B cell (primary cell): ENCODE measurements around the gene ZNF564. TPM values are rescaled to one million over a fixed set of nuclear protein-coding genes. Genes with fewer than 3 reads are reported as not detected.

Source experiments
- ATAC-seq: fragments of 200-7000 bp; cut with Tn5 transposase; one replicate; pipeline ENCODE4 v1.10.0; 2021; ENCODE audit warnings: low read depth, mild to moderate bottlenecking, moderate number of reproducible peaks, moderate library complexity
- CTCF ChIA-PET: fragments of 350-600 bp; sonication (Branson Sonifier 250); formaldehyde crosslinking; loops from one replicate; lab custom pipeline; 2021; ENCODE audit warnings: antibody characterized with exemption, inconsistent platforms; lab: Charles Lee
- POLR2A ChIA-PET: fragments of 350-600 bp; sonication (Branson Sonifier 250); formaldehyde crosslinking; loops from one replicate; lab custom pipeline; 2021; ENCODE audit warnings: antibody characterized with exemption; lab: Charles Lee
- DNase-seq: peaks from one replicate; pipeline ENCODE4 v3.0.0; 2013
- H2AFZ ChIP-seq: 2 replicates; pipeline ENCODE4 v1.6.1; 2012; ENCODE audit warnings: mild to moderate bottlenecking, low read depth, low read length; ENCODE audit not compliant: insufficient read depth, poor library complexity, severe bottlenecking
- H3K27ac ChIP-seq, 2 donors: 1 replicate in 1 of 2; 2 replicates in 1 of 2; pipeline ENCODE4 v1.5.1; 2012 to 2013; ENCODE audit warnings: low read length in 2 of 2, mild to moderate bottlenecking in 2 of 2, moderate library complexity in 1 of 2
- H3K27me3 ChIP-seq, 4 experiments: fragments of 200-600 bp in 1 of 4; sonication (generic) in 1 of 4; replicated peaks in 1 of 4; 1 replicate in 2 of 4; 2 replicates in 2 of 4; pipeline versions ENCODE4 v1.6.1 to v1.7.0; 2013 to 2016; ENCODE audit warnings: low read length in 3 of 4, mild to moderate bottlenecking in 2 of 4, mixed read lengths in 1 of 4, moderate library complexity in 1 of 4; ENCODE audit not compliant: insufficient read depth in 4 of 4, control insufficient read depth in 3 of 4; ENCODE audit errors: control extremely low read depth in 1 of 4
- H3K36me3 ChIP-seq, 2 experiments: replicated peaks in 1 of 2; 1 replicate in 1 of 2; 2 replicates in 1 of 2; pipeline versions ENCODE4 v1.6.1 to v1.7.1; 2013; ENCODE audit warnings: low read length in 1 of 2; ENCODE audit not compliant: insufficient read depth in 2 of 2, control insufficient read depth in 1 of 2; ENCODE audit errors: control extremely low read depth in 1 of 2, extremely low read depth in 1 of 2
- H3K4me1 ChIP-seq, 2 donors: fragments of 200-600 bp in 1 of 2; sonication (generic) in 1 of 2; 1 replicate in 1 of 2; 2 replicates in 1 of 2; pipeline versions ENCODE4 v1.5.1 to v1.6.1; 2013 to 2017; ENCODE audit warnings: low read length in 2 of 2; ENCODE audit not compliant: control insufficient read depth in 2 of 2, insufficient read depth in 2 of 2
- H3K4me2 ChIP-seq: replicated peaks from 2 replicates; pipeline ENCODE3; 2012; ENCODE audit warnings: mild to moderate bottlenecking, low read depth, low read length; ENCODE audit not compliant: poor library complexity, severe bottlenecking
- H3K4me3 ChIP-seq, 5 experiments: fragments of 200-600 bp in 1 of 5; sonication (generic) in 1 of 5; 1 replicate in 3 of 5; 2 replicates in 2 of 5; pipeline versions ENCODE4 v1.5.1 to v1.7.0; 2011 to 2016; ENCODE audit warnings: low read length in 4 of 5, mild to moderate bottlenecking in 4 of 5, low read depth in 2 of 5, control low read depth in 1 of 5, moderate library complexity in 1 of 5; ENCODE audit not compliant: insufficient read depth in 1 of 5; ENCODE audit errors: control extremely low read depth in 1 of 5, extremely low read depth in 1 of 5
- H3K79me2 ChIP-seq: fragments of 200-600 bp; sonication (generic); one replicate; pipeline ENCODE4 v1.6.0; 2016; ENCODE audit warnings: low read length; ENCODE audit not compliant: control insufficient read depth, insufficient read depth
- H3K9ac ChIP-seq: fragments of 200-600 bp; sonication (generic); 2 replicates; pipeline ENCODE4 v1.6.1; 2017; ENCODE audit warnings: mild to moderate bottlenecking, low read length, moderate library complexity
- H3K9me3 ChIP-seq, 3 donors: one replicate each; pipeline versions ENCODE4 v1.6.1 to v1.7.1; 2013; ENCODE audit warnings: low read length in 2 of 3; ENCODE audit not compliant: control insufficient read depth in 2 of 3, insufficient read depth in 1 of 3; ENCODE audit errors: control extremely low read depth in 1 of 3
- H4K20me1 ChIP-seq: 2 replicates; pipeline ENCODE4 v1.6.0; 2012; ENCODE audit warnings: mild to moderate bottlenecking, low read length; ENCODE audit not compliant: insufficient read depth, control insufficient read depth, poor library complexity, severe bottlenecking
- H3K27ac Mint-ChIP-seq: one replicate; pipeline ENCODE4 v1.8.0; 2021; ENCODE audit warnings: mixed read lengths
- H3K27me3 Mint-ChIP-seq: one replicate; pipeline ENCODE4 v1.8.0; 2021; ENCODE audit warnings: mixed read lengths
- H3K4me1 Mint-ChIP-seq: one replicate; pipeline ENCODE4 v1.8.0; 2021; ENCODE audit warnings: mixed read lengths
- H3K4me3 Mint-ChIP-seq: one replicate; pipeline ENCODE4 v1.8.0; 2021; ENCODE audit warnings: mixed read lengths
- H3K9me3 Mint-ChIP-seq: one replicate; pipeline ENCODE4 v1.8.0; 2022; ENCODE audit warnings: mixed read lengths; ENCODE audit not compliant: insufficient read depth
- EZH2 ChIP-seq: IDR thresholded peaks from 2 replicates; pipeline ENCODE4 v1.6.1; 2012; ENCODE audit warnings: borderline replicate concordance, low read depth, mild to moderate bottlenecking, moderate library complexity, low read length; ENCODE audit not compliant: insufficient read depth, poor library complexity, severe bottlenecking
- WGBS: methylation state at CpG from one replicate; pipeline ENCODE4 v1.1.5; 2013; ENCODE audit warnings: missing lambda C conversion rate; ENCODE audit not compliant: insufficient coverage; 5-methylcytosine and 5-hydroxymethylcytosine counted together
- intact Hi-C: fragments of 100-400 bp; cut with micrococcal nuclease; formaldehyde crosslinking; loops from one replicate; pipeline ENCODE4 v1.10.0; 2022
- polyA plus RNA-seq: library from polyadenylated mRNA; depleted of rRNA; stranded (reverse); fragments of >200 nt; gene quantifications from 2 replicates; pipeline ENCODE4 v1.2.3, GENCODE V29; 2012
- total RNA-seq, 2 donors: library from RNA; stranded (reverse); fragments of 120-200 nt in 1 of 2; gene quantifications; 1 replicate in 1 of 2; 2 replicates in 1 of 2; pipeline versions ENCODE4 v1.2.3 to v1.2.4, GENCODE V29; 2013 to 2022
- TF ChIP-seq, protein P1 (sequence below): fragments of 200-600 bp; IDR thresholded peaks from one replicate; pipeline ENCODE4 v1.8.0; 2022; ENCODE audit warnings: antibody characterized with exemption, mild to moderate bottlenecking

The ZNF564 gene
- total and polyA plus RNA-seq, 2 donors (not counting 1 experiment from before 2014, with no cell fraction given) = 2.8 to 31.8 TPM

DNA sequence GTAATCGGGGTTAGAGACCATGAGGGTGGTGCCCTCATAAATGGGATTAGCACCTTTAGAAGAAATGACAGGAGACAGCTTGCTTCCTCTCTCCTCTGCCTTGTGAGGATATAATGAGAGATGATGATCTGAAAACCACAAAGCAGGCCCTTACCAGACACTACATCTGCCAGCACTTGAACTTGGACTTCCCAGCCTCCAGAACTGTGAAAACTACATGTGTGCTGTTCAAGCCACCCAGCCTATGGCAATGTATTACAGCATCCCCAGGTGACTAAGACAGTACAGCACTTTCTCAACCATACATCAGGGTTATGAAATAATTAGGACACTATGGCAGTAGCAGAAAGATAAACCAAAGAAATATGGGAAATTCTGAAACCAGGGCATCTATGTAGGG lies 7.4 kb downstream of the ZNF564 start:
- DNase-seq = no peak
- WGBS = no CpG with 5 or more reads among the region's 1 CpG
- Mint-ChIP-seq H3K27me3 (no peaks in the 10 kb centered on the region), H3K4me3 (no peak overlapping the region), H3K4me1 (peaks cover 39% of the 10 kb centered on the region), H3K9me3 (peaks cover 6% of the 10 kb centered on the region), H3K27ac (peak overlapping the region; percentile 76)
- ChIA-PET POLR2A (interaction anchor here (0.7 kb wide), 1 partner anchor 59 kb away, joined by 4 read pairs; no protein-coding TSS in a partner anchor), CTCF (interaction anchor here (1.1 kb wide), 1 partner anchor 20 kb away, joined by 3 read pairs; no protein-coding TSS in a partner anchor)
- intact Hi-C loops = no loop called here
- peak overlapping the region in 1 of 2 donors; percentile 40 for H3K27ac ChIP-seq
- H3K9ac ChIP-seq = no peak overlapping the region
- H3K36me3 ChIP-seq = peaks cover 10 to 23% of the 10 kb centered on the region in 2 experiments
- H3K4me2 ChIP-seq = no peak overlapping the region
- no peaks in the 10 kb centered on the region for H3K27me3 ChIP-seq
- peaks cover 93% of the 10 kb centered on the region for H3K79me2 ChIP-seq
- H3K4me1 ChIP-seq = peaks cover 0 to 4% of the 10 kb centered on the region in 2 donors
- H3K4me3 ChIP-seq = no peak overlapping the region
- ATAC-seq = no peak
- TF ChIP-seq, protein P1, sequence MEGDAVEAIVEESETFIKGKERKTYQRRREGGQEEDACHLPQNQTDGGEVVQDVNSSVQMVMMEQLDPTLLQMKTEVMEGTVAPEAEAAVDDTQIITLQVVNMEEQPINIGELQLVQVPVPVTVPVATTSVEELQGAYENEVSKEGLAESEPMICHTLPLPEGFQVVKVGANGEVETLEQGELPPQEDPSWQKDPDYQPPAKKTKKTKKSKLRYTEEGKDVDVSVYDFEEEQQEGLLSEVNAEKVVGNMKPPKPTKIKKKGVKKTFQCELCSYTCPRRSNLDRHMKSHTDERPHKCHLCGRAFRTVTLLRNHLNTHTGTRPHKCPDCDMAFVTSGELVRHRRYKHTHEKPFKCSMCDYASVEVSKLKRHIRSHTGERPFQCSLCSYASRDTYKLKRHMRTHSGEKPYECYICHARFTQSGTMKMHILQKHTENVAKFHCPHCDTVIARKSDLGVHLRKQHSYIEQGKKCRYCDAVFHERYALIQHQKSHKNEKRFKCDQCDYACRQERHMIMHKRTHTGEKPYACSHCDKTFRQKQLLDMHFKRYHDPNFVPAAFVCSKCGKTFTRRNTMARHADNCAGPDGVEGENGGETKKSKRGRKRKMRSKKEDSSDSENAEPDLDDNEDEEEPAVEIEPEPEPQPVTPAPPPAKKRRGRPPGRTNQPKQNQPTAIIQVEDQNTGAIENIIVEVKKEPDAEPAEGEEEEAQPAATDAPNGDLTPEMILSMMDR = no peak
- no peak for TF ChIP-seq EZH2
- no peak overlapping the region for H2AFZ ChIP-seq
- peaks cover 57% of the 10 kb centered on the region for H4K20me1 ChIP-seq
- H3K9me3 ChIP-seq = peaks cover 2 to 4% (median 3%) of the 10 kb centered on the region in 3 donors

DNA sequence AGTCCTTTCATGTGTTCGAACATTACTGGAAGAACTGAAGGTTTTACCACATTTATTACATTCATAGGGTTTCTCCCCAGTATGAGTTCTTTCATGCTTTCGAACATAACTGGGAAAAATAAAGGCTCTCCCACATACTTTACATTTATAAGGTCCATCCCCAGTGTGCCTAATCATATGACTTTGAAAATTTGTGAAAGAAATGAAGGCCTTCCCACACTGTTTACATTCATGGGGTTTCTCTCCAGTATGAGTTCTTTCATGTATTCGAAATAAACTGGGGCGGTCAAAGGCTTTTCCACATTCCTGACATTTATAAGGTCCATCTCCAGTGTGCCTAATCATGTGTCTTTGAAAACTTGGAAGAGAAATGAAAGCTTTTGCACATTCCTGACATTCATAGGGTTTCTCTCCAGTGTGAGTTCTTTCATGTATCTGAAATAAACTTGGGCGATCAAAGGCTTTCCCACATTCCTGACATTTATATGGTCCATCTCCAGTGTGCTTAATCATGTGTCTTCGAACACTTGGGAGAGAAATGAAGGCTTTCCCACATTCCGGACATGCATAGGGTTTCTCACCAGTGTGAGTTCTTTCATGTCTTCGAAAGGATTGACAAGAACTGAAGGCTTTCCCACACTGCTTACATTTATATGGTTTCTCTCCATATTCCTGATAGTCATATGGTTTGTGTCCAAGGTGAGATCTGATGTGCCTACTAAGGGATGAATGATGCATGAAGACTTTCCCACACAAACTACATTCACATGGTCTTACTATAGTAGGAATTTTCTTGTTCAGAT lies 24.0 kb downstream of the ZNF564 start:
- DNase-seq (peak; percentile 24), ATAC-seq (no peak)
- H2AFZ ChIP-seq = no peak overlapping the region
- peaks cover 74% of the 10 kb centered on the region for H3K79me2 ChIP-seq
- POLR2A ChIA-PET = no interaction called here
- H3K36me3 ChIP-seq = peaks cover 30 to 65% of the 10 kb centered on the region in 2 experiments
- H3K4me1 ChIP-seq = no peaks in the 10 kb centered on the region
- Mint-ChIP-seq H3K4me1 (no peaks in the 10 kb centered on the region), H3K27me3 (no peaks in the 10 kb centered on the region), H3K4me3 (no peak overlapping the region), H3K27ac (no peak overlapping the region), H3K9me3 (peaks cover 32% of the 10 kb centered on the region)
- peaks cover 7% of the 10 kb centered on the region for H4K20me1 ChIP-seq
- no peak overlapping the region for H3K27ac ChIP-seq
- no peak overlapping the region for H3K4me2 ChIP-seq
- CTCF ChIA-PET = interaction anchor here (0.6 kb wide), 1 partner anchor 668 kb away, joined by 3 read pairs; no protein-coding TSS in a partner anchor
- H3K9me3 ChIP-seq = peaks cover 42 to 92% (median 76%) of the 10 kb centered on the region in 3 donors
- no peaks in the 10 kb centered on the region for H3K27me3 ChIP-seq
- peak overlapping the region in 1 of 5 experiments; percentile 25 for H3K4me3 ChIP-seq
- 100% methylated on average over 2 of the region's 8 CpGs for WGBS
- TF ChIP-seq, protein P1 = no peak
- no peak for TF ChIP-seq EZH2
- no peak overlapping the region for H3K9ac ChIP-seq
- intact Hi-C loops = no loop called here
